ENCODE data around the gene CDH18. TPM values are rescaled to one million over a fixed set of nuclear protein-coding genes. Genes with fewer than 3 reads are reported as not detected.
"Not testable (repeated sequence)": the region's sequence is repeated elsewhere in the genome, so short reads cannot be mapped to it uniquely, and the experiment has no call there.

The CDH18 gene
- total RNA-seq, 2 experiments from 2014 or later: not detected

DNA sequence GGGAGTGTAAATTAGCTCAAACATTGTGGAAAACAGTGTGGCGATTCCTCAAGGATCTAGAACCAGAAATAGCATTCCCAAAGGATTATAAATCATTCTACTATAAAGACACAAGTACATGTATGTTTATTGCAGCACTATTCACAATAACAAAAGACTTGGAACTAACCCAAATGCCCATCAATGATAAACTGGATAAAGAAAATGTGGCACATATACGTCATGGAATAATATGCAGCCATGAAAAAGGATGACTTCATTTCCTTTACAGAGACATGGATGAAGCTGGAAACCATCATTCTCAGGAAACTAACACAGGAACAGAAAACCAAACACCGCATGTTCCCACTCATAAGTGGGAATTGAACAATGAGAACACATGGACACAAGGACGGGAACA lies 175.3 kb downstream of the CDH18 start:
- H3K27ac Mint-ChIP-seq; H3K4me3 Mint-ChIP-seq; DNase-seq; H3K4me1 Mint-ChIP-seq (ENCODE audit: low read depth); intact Hi-C loops (cut with micrococcal nuclease); CTCF ChIA-PET; H3K36me3 Mint-ChIP-seq; POLR2A ChIA-PET; H3K27me3 Mint-ChIP-seq: not testable (repeated sequence)
- H3K9me3 Mint-ChIP-seq: peaks cover 22% of the 10 kb centered on the region

DNA sequence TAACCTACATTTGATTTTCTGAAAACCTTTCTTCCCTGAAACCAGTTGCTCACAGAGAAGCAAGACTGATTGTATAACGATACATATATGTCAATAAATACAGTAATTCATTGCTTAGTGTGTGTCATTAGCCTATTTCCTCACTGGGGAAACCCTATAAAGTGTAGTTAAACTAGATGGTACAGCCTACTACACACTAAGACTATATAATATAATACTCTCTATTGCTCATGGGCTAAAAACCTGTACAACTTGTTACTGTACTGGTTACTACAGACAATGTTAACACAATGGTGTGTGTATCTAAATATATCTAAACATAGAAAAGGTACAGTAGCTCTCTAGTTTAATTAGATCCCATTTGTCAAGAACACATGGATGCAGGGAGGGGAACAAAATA lies 181.2 kb downstream of the CDH18 start:
- H3K27ac Mint-ChIP-seq: no peak overlapping the region
- no peak overlapping the region for H3K4me3 Mint-ChIP-seq
- no peaks in the 10 kb centered on the region for H3K4me1 Mint-ChIP-seq (ENCODE audit: low read depth)
- no peaks in the 10 kb centered on the region for H3K36me3 Mint-ChIP-seq
- POLR2A ChIA-PET: no interaction called here
- H3K9me3 Mint-ChIP-seq: peaks cover 13% of the 10 kb centered on the region
- CTCF ChIA-PET: no interaction called here
- intact Hi-C loops (cut with micrococcal nuclease): no loop called here
- H3K27me3 Mint-ChIP-seq: no peaks in the 10 kb centered on the region
- DNase-seq: no peak

DNA sequence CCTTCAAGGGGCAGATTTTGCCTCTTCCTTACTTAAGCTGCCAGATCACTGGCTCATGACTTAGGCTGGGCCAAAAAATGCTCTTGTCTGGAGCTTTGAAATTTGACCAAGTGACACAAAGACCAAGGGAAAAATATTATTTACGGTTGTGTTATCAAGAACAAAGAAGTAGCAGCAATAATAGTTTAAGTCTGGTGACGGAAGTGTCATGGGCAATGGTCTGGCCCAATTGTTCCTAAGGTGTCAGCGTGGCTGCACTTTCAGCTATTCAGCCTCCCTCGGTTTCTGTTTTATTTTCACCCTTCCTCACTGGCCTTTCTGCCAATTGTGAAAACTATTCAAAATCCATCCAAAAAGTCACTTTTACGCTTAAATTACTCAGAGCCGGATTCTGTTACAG lies 185.3 kb downstream of the CDH18 start:
- CTCF ChIA-PET: no interaction called here
- H3K4me1 Mint-ChIP-seq (ENCODE audit: low read depth): no peaks in the 10 kb centered on the region
- intact Hi-C loops (cut with micrococcal nuclease): no loop called here
- no peaks in the 10 kb centered on the region for H3K27me3 Mint-ChIP-seq
- DNase-seq: no peak
- no peaks in the 10 kb centered on the region for H3K36me3 Mint-ChIP-seq
- no peak overlapping the region for H3K4me3 Mint-ChIP-seq
- H3K9me3 Mint-ChIP-seq: peaks cover 4% of the 10 kb centered on the region
- POLR2A ChIA-PET: no interaction called here
- H3K27ac Mint-ChIP-seq: no peak overlapping the region

DNA sequence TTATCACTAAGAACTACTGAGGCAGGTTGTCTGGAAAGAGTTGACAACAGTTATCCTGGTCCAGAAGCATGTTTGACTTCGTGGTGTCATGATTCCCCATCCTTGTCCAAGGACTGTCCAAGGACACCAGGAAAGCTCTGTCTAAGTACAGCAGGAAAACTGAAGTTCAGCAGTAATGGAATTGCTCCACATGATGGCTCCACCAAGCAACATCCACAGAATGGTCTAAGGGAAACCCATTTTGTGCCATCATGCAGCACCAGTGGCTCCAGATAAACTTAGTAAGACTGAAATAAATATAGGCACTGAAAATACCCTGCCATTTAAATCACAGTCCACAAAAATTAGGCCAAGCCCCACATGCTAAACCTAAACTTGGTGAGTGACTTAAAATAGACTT lies 192.8 kb downstream of the CDH18 start:
- ChIA-PET CTCF (no interaction called here), POLR2A (no interaction called here)
- peaks cover 13% of the 10 kb centered on the region for H3K9me3 Mint-ChIP-seq
- no peaks in the 10 kb centered on the region for H3K4me1 Mint-ChIP-seq (ENCODE audit: low read depth)
- H3K36me3 Mint-ChIP-seq: no peaks in the 10 kb centered on the region
- no peak overlapping the region for H3K27ac Mint-ChIP-seq
- DNase-seq: no peak
- H3K27me3 Mint-ChIP-seq: no peaks in the 10 kb centered on the region
- intact Hi-C loops (cut with micrococcal nuclease): no loop called here
- no peak overlapping the region for H3K4me3 Mint-ChIP-seq

DNA sequence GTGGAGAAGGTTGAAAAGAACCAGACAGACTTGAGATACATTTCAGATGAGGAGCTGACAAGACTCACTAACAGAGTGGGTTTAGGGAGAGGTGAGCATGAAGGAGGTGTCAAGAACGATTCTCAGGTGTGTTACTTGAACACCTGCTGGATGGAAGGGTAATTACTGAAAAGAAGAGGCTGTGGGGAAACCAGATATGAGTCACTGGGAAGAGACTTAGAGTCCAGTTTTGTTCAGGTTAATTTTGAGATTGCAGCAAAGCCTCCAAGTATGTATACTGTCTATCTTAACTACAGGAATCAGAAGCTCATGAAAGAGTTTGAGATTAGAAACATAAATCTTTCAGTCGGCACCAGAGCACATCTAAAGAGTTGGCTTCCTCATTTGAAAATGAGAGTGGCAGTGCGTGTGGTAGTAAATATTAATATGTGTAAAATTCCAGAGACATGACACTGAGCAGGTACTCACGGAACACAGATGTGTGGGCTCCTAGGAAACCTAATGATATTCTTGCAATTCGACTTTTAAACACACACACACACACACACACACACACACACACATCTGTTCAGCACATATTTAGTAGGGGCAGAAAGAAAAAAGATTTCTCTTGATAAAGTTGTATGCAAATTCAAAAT lies 197.1 kb downstream of the CDH18 start:
- Mint-ChIP-seq H3K4me3 (no peak overlapping the region), H3K27me3 (no peaks in the 10 kb centered on the region), H3K27ac (no peak overlapping the region), H3K4me1 (ENCODE audit: low read depth) (no peaks in the 10 kb centered on the region), H3K9me3 (peaks cover 11% of the 10 kb centered on the region), H3K36me3 (no peaks in the 10 kb centered on the region)
- DNase-seq: no peak
- CTCF ChIA-PET: no interaction called here
- POLR2A ChIA-PET: no interaction called here
- intact Hi-C loops (cut with micrococcal nuclease): no loop called here

DNA sequence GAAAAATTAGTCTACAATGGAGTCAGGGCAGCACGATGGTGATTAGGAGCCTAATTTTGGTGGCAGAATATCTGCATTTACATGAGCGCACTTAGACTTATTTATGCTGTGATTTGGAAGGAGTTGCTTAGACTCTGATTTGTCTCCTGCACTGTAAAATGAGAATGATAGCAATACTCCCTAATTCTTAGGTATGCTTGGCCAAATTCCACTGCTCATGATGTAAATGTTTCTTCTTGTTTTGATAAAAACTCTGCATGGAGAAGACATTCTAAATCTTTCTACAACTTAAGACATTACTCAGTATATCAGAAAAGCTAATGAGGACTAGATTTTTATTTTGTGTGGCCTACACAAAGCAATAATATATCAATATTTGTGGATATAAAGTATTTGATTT lies 205.4 kb downstream of the CDH18 start:
- H3K36me3 Mint-ChIP-seq: no peaks in the 10 kb centered on the region
- H3K4me1 Mint-ChIP-seq (ENCODE audit: low read depth): no peaks in the 10 kb centered on the region
- intact Hi-C loops (cut with micrococcal nuclease): no loop called here
- DNase-seq: no peak
- peaks cover 9% of the 10 kb centered on the region for H3K9me3 Mint-ChIP-seq
- no peaks in the 10 kb centered on the region for H3K27me3 Mint-ChIP-seq
- no peak overlapping the region for H3K27ac Mint-ChIP-seq
- H3K4me3 Mint-ChIP-seq: no peak overlapping the region
- POLR2A ChIA-PET: no interaction called here
- CTCF ChIA-PET: no interaction called here

DNA sequence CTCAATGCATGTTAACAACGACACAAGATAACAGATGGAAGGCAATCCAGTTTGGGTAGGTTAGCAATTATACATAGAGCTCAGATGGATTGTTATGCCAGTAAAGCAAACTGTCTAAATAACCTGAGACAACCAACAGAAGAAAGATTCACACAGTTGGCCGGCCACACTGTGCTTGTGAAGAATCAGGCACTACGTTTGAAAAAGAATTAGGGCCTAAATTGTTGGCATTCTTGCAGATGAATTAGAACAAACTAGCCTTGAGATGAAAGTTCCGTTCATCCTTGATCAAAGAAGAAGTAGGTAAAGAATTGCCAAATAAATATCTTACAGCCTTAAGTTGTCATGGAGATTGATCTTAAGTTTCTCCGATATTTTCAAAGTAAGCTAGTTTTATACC lies 210.6 kb downstream of the CDH18 start:
- ChIA-PET POLR2A (no interaction called here), CTCF (no interaction called here)
- Mint-ChIP-seq H3K4me3 (no peak overlapping the region), H3K4me1 (ENCODE audit: low read depth) (no peaks in the 10 kb centered on the region), H3K36me3 (no peaks in the 10 kb centered on the region), H3K27me3 (no peaks in the 10 kb centered on the region), H3K27ac (no peak overlapping the region), H3K9me3 (peaks cover 12% of the 10 kb centered on the region)
- no peak for DNase-seq
- intact Hi-C loops (cut with micrococcal nuclease): no loop called here

DNA sequence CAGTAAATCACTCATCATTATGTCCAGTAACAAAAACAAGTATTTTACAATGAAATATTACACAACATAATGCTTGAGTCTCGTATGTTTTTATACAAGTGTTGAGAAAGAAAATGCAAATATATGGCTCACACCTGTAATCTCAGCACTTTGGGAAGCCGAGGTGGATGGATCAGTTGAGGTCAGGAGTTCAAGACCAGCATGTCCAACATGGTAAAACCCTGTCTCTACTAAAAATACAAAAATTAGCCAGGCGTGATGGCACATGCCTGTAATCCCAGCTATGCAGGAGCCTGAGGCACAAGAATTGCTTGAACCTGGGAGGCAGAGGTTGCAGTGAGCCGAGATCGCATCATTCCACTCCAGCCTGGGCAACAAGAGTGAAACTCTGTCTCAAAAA lies 211.1 kb downstream of the CDH18 start:
- H3K27ac Mint-ChIP-seq; H3K4me1 Mint-ChIP-seq (ENCODE audit: low read depth); H3K4me3 Mint-ChIP-seq; intact Hi-C loops (cut with micrococcal nuclease); CTCF ChIA-PET; DNase-seq; POLR2A ChIA-PET; H3K27me3 Mint-ChIP-seq; H3K36me3 Mint-ChIP-seq: not testable (repeated sequence)
- peaks cover 12% of the 10 kb centered on the region for H3K9me3 Mint-ChIP-seq

DNA sequence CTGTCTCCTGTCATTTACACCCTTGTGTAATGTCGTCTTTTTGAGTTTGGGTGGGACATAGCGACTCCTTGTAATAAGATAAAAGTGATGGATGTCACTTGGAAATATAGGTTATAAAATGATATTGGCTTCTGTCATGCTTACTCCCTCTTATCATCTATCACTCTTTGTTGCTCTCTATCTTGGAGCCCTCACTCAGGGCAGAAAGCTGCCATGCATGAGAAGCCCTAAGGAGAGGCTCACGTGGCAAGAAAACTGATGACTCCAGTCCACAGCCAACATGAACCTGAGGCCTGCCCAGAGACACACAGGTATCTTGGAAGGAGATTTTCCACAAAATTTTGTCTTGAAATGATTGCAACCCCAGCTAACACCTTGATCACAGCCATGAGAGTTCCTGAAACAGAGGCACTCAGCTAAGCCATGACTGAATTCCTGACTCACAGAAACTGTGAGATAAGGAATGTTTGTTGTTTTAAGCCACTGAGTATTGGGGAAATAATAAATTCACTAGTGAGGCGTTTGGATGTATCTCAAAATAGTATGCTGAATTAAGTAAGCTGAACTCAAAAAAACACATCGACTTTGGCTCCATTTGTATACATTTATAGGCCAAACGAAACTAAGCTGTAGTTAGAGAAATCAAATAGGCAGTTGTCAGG lies 216.7 kb downstream of the CDH18 start:
- CTCF ChIA-PET: no interaction called here
- Mint-ChIP-seq H3K4me1 (ENCODE audit: low read depth) (no peaks in the 10 kb centered on the region), H3K4me3 (no peak overlapping the region), H3K27ac (no peak overlapping the region), H3K9me3 (peaks cover 13% of the 10 kb centered on the region), H3K27me3 (no peaks in the 10 kb centered on the region), H3K36me3 (no peaks in the 10 kb centered on the region)
- POLR2A ChIA-PET: no interaction called here
- no peak for DNase-seq
- intact Hi-C loops (cut with micrococcal nuclease): no loop called here

DNA sequence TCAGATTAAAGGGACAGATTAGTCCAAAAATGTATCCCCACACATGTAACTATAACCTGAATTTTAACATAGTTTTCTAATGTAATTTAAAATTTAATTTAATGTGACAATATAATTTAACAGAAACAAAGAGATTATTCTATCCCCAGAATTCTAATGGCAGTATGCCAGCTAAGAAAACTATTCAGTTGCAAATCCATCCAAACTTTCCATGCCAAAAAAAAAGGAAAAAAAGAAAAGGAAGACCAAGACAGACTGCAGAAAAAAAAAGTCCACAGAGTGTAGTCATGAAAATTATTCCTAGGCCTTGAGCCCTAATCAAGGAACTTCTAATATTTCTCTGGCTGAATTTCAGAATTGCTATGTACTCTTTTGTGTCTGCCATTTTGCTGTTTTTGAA lies 217.6 kb downstream of the CDH18 start:
- DNase-seq: no peak
- H3K36me3 Mint-ChIP-seq: no peaks in the 10 kb centered on the region
- intact Hi-C loops (cut with micrococcal nuclease): no loop called here
- CTCF ChIA-PET: no interaction called here
- peaks cover 9% of the 10 kb centered on the region for H3K9me3 Mint-ChIP-seq
- H3K27me3 Mint-ChIP-seq: no peaks in the 10 kb centered on the region
- H3K27ac Mint-ChIP-seq: no peak overlapping the region
- H3K4me3 Mint-ChIP-seq: no peak overlapping the region
- POLR2A ChIA-PET: no interaction called here
- H3K4me1 Mint-ChIP-seq (ENCODE audit: low read depth): no peaks in the 10 kb centered on the region

DNA sequence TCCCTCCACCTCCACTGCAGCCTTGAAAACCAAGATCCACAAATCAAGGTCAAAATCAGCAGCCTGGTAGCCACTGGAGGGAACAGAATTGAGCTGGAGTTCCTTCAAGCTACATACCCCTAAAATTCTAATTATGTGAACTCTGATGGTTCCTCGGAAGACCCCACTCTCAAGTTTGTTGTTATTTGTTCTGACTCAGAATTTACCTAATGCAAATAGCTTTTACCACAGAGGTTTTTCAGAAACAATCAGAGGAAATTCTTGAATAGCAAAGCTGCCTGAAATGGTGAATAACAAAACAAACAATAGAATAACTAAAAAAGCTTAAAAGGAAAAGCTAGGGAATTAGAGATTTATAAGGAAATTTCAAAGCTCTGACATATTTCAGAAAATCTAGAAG lies 220.0 kb downstream of the CDH18 start:
- Mint-ChIP-seq H3K36me3 (no peaks in the 10 kb centered on the region), H3K4me1 (ENCODE audit: low read depth) (no peaks in the 10 kb centered on the region), H3K27ac (no peak overlapping the region), H3K27me3 (no peaks in the 10 kb centered on the region), H3K9me3 (peaks cover 18% of the 10 kb centered on the region), H3K4me3 (no peak overlapping the region)
- ChIA-PET CTCF (no interaction called here), POLR2A (no interaction called here)
- no peak for DNase-seq
- intact Hi-C loops (cut with micrococcal nuclease): no loop called here

DNA sequence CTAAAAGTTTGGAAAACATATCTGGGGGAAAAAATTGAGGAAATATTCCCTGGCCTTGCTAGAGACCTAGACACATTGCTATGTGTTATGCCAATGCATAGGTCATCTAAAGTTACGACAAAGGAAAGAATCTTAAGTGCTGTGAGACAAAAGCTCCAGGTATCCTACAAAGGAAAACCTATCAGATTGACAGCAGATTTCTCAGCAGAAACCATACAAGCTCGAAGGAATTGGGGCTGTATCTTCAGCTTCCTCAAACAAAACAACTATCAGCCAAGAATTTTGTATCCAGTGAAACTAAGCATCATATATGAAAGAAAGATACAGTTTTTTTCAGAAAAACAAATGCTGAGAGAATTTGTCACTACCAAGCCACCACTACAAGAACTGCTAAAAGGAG lies 234.4 kb downstream of the CDH18 start:
- Mint-ChIP-seq H3K36me3 (no peaks in the 10 kb centered on the region), H3K4me1 (ENCODE audit: low read depth) (no peaks in the 10 kb centered on the region), H3K27me3 (no peaks in the 10 kb centered on the region), H3K4me3 (no peak overlapping the region), H3K9me3 (peaks cover 21% of the 10 kb centered on the region), H3K27ac (no peak overlapping the region)
- intact Hi-C loops (cut with micrococcal nuclease): no loop called here
- POLR2A ChIA-PET: no interaction called here
- no peak for DNase-seq
- CTCF ChIA-PET: no interaction called here

DNA sequence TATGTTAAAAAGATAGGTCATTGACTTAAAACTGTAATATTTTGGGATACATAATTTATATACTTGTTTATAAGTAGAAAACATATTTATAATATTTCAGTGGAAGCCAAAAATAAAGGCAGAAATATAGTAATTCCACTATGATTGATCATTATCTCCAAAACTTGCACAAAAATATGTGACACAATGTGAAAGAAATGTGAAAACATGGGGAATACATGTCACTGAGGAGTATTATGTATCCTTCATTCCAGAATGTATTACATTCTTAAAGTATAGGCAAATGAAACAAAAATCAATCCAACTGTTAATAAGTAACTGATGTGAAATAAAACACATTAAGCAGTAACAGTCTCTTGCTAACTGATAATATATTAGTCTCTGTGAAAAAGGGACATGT lies 236.7 kb downstream of the CDH18 start:
- no peak overlapping the region for H3K27ac Mint-ChIP-seq
- DNase-seq: no peak
- CTCF ChIA-PET: no interaction called here
- no peak overlapping the region for H3K4me3 Mint-ChIP-seq
- intact Hi-C loops (cut with micrococcal nuclease): no loop called here
- no peaks in the 10 kb centered on the region for H3K36me3 Mint-ChIP-seq
- H3K27me3 Mint-ChIP-seq: no peaks in the 10 kb centered on the region
- H3K9me3 Mint-ChIP-seq: peaks cover 18% of the 10 kb centered on the region
- H3K4me1 Mint-ChIP-seq (ENCODE audit: low read depth): no peaks in the 10 kb centered on the region
- POLR2A ChIA-PET: no interaction called here
